ENCODE measurements around the gene PTH1R. TPM values are rescaled to one million over a fixed set of nuclear protein-coding genes. Genes with fewer than 3 reads are reported as not detected.

Gene PTH1R
- total RNA-seq, 1 experiment from 2014 or later: 1.0 TPM

DNA sequence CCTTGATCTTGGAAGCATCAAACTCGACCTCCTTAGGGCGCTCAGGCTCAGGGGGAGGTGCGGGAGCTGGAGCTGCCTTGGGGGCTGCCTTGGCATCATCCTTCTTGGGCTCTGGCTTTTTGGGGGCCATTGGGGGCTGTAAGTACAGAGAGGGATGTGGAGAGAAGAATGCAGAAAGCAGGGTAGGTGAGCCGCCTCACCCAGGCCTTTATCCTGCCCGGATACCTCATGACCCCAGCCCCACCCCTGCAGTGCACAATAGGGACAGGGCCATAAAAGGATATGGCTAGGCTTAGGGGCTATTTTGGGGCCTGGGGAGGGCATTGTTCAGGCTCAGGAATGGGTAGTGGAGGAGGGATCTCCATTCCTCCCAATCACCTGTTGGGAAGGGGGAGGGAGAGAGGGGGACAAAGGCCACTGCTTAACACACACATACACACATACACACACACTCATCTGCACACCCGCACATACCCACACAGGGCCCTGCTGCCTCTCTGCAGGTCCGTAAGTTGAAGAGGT, 14.2 kb upstream of the PTH1R start, which contains the start of gene MYL3:
Gene MYL3, minus strand, starts transcription at position 184 of the 522 bp plus-strand sequence. Its CDS starts 54 bp downstream, at position 130.
- Histone ChIP-seq H3K79me2 (ENCODE audit: insufficient read depth, low read length) (no peaks in the 10 kb centered on the region), H3K14ac (ENCODE audit: insufficient read depth, low read length) (no peak within 1 kb of the TSS; the same call in 1 of the 2 replicates), H4K91ac (ENCODE audit: insufficient read length, low read depth, low read length) (no peak within 1 kb of the TSS), H3K23ac (ENCODE audit: insufficient read length, low read depth, low read length) (no peak within 1 kb of the TSS), H4K20me1 (ENCODE audit: control insufficient read depth, insufficient read depth, insufficient read length) (no peaks in the 10 kb centered on the region), H3K4me1 (ENCODE audit: insufficient read depth, low read length) (no peaks in the 10 kb centered on the region), H2BK5ac (ENCODE audit: insufficient read length, low read length) (no peak within 1 kb of the TSS), H3T11ph (ENCODE audit: low read length) (no peak within 1 kb of the TSS), H3K18ac (ENCODE audit: insufficient read length, low read depth, low read length) (no peak within 1 kb of the TSS), H2BK15ac (ENCODE audit: low read depth, low read length) (no peak within 1 kb of the TSS), H3K23me2 (ENCODE audit: insufficient read length, low read depth, low read length, poor library complexity, severe bottlenecking) (no peaks in the 10 kb centered on the region), H2AFZ (ENCODE audit: low read length) (no peak within 1 kb of the TSS), H3K4ac (ENCODE audit: low read depth, low read length) (no peak within 1 kb of the TSS), H4K5ac (ENCODE audit: insufficient read length, low read depth, low read length) (no peak within 1 kb of the TSS), H3K9me3 (ENCODE audit: control insufficient read depth, low read depth, low read length) (no peaks in the 10 kb centered on the region), H3K79me1 (ENCODE audit: insufficient read depth, low read depth, low read length, poor library complexity, severe bottlenecking) (no peaks in the 10 kb centered on the region), H2BK12ac (ENCODE audit: insufficient read length, low read depth, low read length) (no peak within 1 kb of the TSS), H3K27me3 (ENCODE audit: insufficient read depth, low read length) (no peaks in the 10 kb centered on the region), H3K4me2 (ENCODE audit: insufficient read depth, insufficient read length, low read length) (no peak within 1 kb of the TSS), H3K9ac (ENCODE audit: extremely low read depth, insufficient read length, low read length) (no peak within 1 kb of the TSS), H2BK120ac (ENCODE audit: low read depth, low read length, poor library complexity, severe bottlenecking) (no peak within 1 kb of the TSS), H3K27ac (ENCODE audit: insufficient read length, low read depth, low read length) (no peak within 1 kb of the TSS), H2AK5ac (ENCODE audit: insufficient read length, low read length) (no peak within 1 kb of the TSS), H2BK20ac (ENCODE audit: low read depth, low read length, poor library complexity, severe bottlenecking) (no peak within 1 kb of the TSS), H3K56ac (ENCODE audit: insufficient read length, low read depth, low read length) (no peak within 1 kb of the TSS), H4K8ac (replicated peaks; ENCODE audit: insufficient read length, low read depth, low read length) (no peak within 1 kb of the TSS)
- DNase-seq: no peak
- Mint-ChIP-seq H3K9me3 (no peaks in the 10 kb centered on the region; a peak in 1 of 5 replicates), H3K27me3 (ENCODE audit: low read depth) (peaks cover 12% of the 10 kb centered on the region), H3K27ac (no peak within 1 kb of the TSS; a peak in 1 of 7 replicates), H3K4me3 (no peak within 1 kb of the TSS), H3K36me3 (ENCODE audit: insufficient read depth in 1 of 3, low read depth in 3 of 3) (no peaks in the 10 kb centered on the region), H3K4me1 (peaks cover 8 to 19% of the 10 kb centered on the region in 2 experiments)
- no CpG with 5 or more reads among the region's 7 CpGs for WGBS (ENCODE audit: extremely low coverage, insufficient read length, low lambda C conversion rate)
- TF ChIP-seq, protein P1, sequence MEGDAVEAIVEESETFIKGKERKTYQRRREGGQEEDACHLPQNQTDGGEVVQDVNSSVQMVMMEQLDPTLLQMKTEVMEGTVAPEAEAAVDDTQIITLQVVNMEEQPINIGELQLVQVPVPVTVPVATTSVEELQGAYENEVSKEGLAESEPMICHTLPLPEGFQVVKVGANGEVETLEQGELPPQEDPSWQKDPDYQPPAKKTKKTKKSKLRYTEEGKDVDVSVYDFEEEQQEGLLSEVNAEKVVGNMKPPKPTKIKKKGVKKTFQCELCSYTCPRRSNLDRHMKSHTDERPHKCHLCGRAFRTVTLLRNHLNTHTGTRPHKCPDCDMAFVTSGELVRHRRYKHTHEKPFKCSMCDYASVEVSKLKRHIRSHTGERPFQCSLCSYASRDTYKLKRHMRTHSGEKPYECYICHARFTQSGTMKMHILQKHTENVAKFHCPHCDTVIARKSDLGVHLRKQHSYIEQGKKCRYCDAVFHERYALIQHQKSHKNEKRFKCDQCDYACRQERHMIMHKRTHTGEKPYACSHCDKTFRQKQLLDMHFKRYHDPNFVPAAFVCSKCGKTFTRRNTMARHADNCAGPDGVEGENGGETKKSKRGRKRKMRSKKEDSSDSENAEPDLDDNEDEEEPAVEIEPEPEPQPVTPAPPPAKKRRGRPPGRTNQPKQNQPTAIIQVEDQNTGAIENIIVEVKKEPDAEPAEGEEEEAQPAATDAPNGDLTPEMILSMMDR (conservative IDR thresholded peaks at IDR 0.05): no peak

Data from H9 (cell line).